Occipital lobe (tissue), 2 donors: ENCODE data around the gene USHBP1. TPM values are rescaled to one million over a fixed set of nuclear protein-coding genes. Genes with fewer than 3 reads are reported as not detected.
"Not testable (repeated sequence)": the region's sequence is repeated elsewhere in the genome, so short reads cannot be mapped to it uniquely, and the experiment has no call there.

Experiments used
- DNase-seq: peaks from one replicate; lab custom pipeline; 2025; lab: John Stamatoyannopoulos, UW
- total RNA-seq: library from RNA; depleted of rRNA; stranded (reverse); fragments of >200 nt; gene quantifications from one replicate; pipeline ENCODE4 v1.2.3, GENCODE V29; 2014

Gene USHBP1
- total RNA-seq, 1 donor from 2014 or later = 0.47 TPM

GRCh38 chr19:17295551-17295950 is 31.0 kb upstream of the USHBP1 start:
- DNase-seq = not testable (repeated sequence)

- DNase-seq = no peak
Observed at GRCh38 chr19:17294051-17294891, 29.7 kb upstream of the USHBP1 start.

GRCh38 chr19:17293605-17294004 is 29.1 kb upstream of the USHBP1 start:
- DNase-seq = no peak

GRCh38 chr19:17292301-17293074 is 27.9 kb upstream of the USHBP1 start:
- DNase-seq = no peak

GRCh38 chr19:17289489-17289888 is 24.9 kb upstream of the USHBP1 start:
- DNase-seq = no peak

- no peak for DNase-seq
Observed at GRCh38 chr19:17286752-17287151, 22.2 kb upstream of the USHBP1 start.

- DNase-seq = no peak
Observed at GRCh38 chr19:17286263-17286662, 21.7 kb upstream of the USHBP1 start.

- no peak for DNase-seq
Observed at GRCh38 chr19:17285415-17286135, 21.0 kb upstream of the USHBP1 start.

GRCh38 chr19:17283504-17283996 is 19.0 kb upstream of the USHBP1 start:
- DNase-seq = no peak

- DNase-seq = peak; percentile 60
Observed at GRCh38 chr19:17282488-17283125, 18.1 kb upstream of the USHBP1 start.

GRCh38 chr19:17281391-17282304 is 17.1 kb upstream of the USHBP1 start, which contains the start of gene ANKLE1:
Gene ANKLE1, plus strand, starts transcription at chr19:17281901. Its CDS starts 20 bp downstream, at chr19:17281921.
- no peak for DNase-seq

- DNase-seq = no peak
Observed at GRCh38 chr19:17279436-17279835, 14.9 kb upstream of the USHBP1 start.

GRCh38 chr19:17275441-17276175 is 11.1 kb upstream of the USHBP1 start:
- no peak for DNase-seq

GRCh38 chr19:17274892-17275291 is 10.3 kb upstream of the USHBP1 start:
- DNase-seq = not testable (repeated sequence)

GRCh38 chr19:17268754-17269153 is 4.2 kb upstream of the USHBP1 start:
- no peak for DNase-seq

GRCh38 chr19:17266975-17267788 is 2.6 kb upstream of the USHBP1 start, which contains the start of gene BABAM1:
Gene BABAM1, plus strand, starts transcription at chr19:17267443. Its CDS starts 1,364 bp downstream, at chr19:17268807.
- DNase-seq = peak; percentile 97

- DNase-seq = no peak
Observed at GRCh38 chr19:17266589-17266974, 2.0 kb upstream of the USHBP1 start.

GRCh38 chr19:17266026-17266425 is 1.5 kb upstream of the USHBP1 start:
- no peak for DNase-seq
